Hematopoietic multipotent progenitor cell treated with erythropoietin and hydrocortisone succinate and interleukin-3 and kit ligand, for 17 days (in vitro differentiated cells): ENCODE results near the gene BORCS6.
"Not testable (repeated sequence)": the region's sequence is repeated elsewhere in the genome, so short reads cannot be mapped to it uniquely, and the experiment has no call there.

ENCODE experiments used
- DNase-seq: peaks from one replicate; pipeline ENCODE4 v3.0.0-alpha.2; 2015; ENCODE audit warnings: low spot score

BORCS6 gene

GRCh38 chr17:8173056-8173870 lies 16.7 kb downstream of the BORCS6 start:
- DNase-seq = peak; percentile 90

- DNase-seq = not testable (repeated sequence)
Observed at GRCh38 chr17:8170186-8170585, 19.8 kb downstream of the BORCS6 start.

GRCh38 chr17:8167526-8167925 lies 22.5 kb downstream of the BORCS6 start:
- no peak for DNase-seq

- no peak for DNase-seq
Observed at GRCh38 chr17:8166731-8167130, 23.2 kb downstream of the BORCS6 start.

GRCh38 chr17:8164815-8165131 lies 25.2 kb downstream of the BORCS6 start:
- no peak for DNase-seq

GRCh38 chr17:8163978-8164814 lies 25.8 kb downstream of the BORCS6 start:
- peak; percentile 50 for DNase-seq

GRCh38 chr17:8162997-8163977 lies 26.7 kb downstream of the BORCS6 start:
- DNase-seq = no peak

GRCh38 chr17:8162233-8162996 lies 27.6 kb downstream of the BORCS6 start, which contains the start of gene VAMP2:
Gene VAMP2, minus strand, starts transcription at chr17:8162948. Its CDS starts 69 bp downstream, at chr17:8162879.
- DNase-seq = peak; percentile 88

- DNase-seq = peak; percentile 35
Observed at GRCh38 chr17:8161289-8162232, 28.4 kb downstream of the BORCS6 start.

GRCh38 chr17:8160741-8161221 lies 29.2 kb downstream of the BORCS6 start:
- no peak for DNase-seq

GRCh38 chr17:8160224-8160577 lies 29.8 kb downstream of the BORCS6 start:
- DNase-seq = no peak

GRCh38 chr17:8159459-8160223 lies 30.3 kb downstream of the BORCS6 start:
- DNase-seq = no peak

- DNase-seq = no peak
Observed at GRCh38 chr17:8159032-8159400, 31.0 kb downstream of the BORCS6 start.

GRCh38 chr17:8158267-8159031 lies 31.5 kb downstream of the BORCS6 start:
- DNase-seq = peak; percentile 94

GRCh38 chr17:8156246-8156992 lies 33.6 kb downstream of the BORCS6 start:
- DNase-seq = peak; percentile 100

- DNase-seq = no peak
Observed at GRCh38 chr17:8155996-8156245, 34.1 kb downstream of the BORCS6 start.

GRCh38 chr17:8155231-8155995 lies 34.6 kb downstream of the BORCS6 start:
- peak; percentile 58 for DNase-seq
